Measurements from ENCODE around the gene TMOD1.

DNA sequence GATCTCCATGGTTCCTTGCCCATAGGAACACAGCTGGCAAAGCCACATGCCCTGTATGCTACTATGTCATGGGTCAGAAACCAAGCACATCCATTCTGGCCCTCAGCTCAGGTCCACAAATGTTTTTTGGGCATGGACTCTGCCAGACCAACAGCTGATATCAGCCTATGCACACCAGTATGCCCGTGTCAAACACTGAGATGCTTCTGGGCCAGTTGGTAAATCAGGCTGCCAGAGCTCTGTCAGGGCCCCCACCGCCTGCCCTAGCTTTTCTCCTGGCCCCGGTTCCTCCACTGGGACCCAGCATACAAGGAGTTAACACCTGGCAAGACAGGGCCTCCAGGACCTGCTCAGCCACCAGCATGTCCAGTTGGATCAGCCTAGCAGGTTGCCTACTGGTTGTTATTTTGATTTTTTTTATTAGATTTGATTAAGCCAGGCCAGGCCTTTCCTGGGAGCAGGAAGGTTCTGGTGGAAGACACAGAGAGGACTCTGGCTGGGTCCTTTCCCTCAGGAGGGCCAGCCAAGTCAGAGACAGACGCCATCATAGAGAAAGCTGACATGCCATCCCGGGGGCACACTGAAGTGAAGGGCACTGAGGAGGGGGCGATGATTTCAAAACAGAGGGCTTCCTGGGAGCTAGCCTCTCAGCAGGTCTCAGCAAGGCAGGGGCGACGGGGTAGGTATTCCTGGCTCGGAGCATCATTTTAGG lies 65.9 kb downstream of the TMOD1 start:
- TF ChIP-seq, protein P1, sequence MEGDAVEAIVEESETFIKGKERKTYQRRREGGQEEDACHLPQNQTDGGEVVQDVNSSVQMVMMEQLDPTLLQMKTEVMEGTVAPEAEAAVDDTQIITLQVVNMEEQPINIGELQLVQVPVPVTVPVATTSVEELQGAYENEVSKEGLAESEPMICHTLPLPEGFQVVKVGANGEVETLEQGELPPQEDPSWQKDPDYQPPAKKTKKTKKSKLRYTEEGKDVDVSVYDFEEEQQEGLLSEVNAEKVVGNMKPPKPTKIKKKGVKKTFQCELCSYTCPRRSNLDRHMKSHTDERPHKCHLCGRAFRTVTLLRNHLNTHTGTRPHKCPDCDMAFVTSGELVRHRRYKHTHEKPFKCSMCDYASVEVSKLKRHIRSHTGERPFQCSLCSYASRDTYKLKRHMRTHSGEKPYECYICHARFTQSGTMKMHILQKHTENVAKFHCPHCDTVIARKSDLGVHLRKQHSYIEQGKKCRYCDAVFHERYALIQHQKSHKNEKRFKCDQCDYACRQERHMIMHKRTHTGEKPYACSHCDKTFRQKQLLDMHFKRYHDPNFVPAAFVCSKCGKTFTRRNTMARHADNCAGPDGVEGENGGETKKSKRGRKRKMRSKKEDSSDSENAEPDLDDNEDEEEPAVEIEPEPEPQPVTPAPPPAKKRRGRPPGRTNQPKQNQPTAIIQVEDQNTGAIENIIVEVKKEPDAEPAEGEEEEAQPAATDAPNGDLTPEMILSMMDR (IDR thresholded peaks at IDR 0.05), result no peak
- TF ChIP-seq POLR2A (IDR thresholded peaks at IDR 0.05), result no peak
- TF ChIP-seq POLR2AphosphoS5 (IDR thresholded peaks at IDR 0.05; ENCODE audit: insufficient read depth in 1 of 2, low read depth in 1 of 2), result no peak

Measured in vagina (tissue), 2 donors.